ENCODE measurements around the gene LRRC26.

LRRC26 gene

GRCh38 chr9:137181680-137182079, 11.8 kb upstream of the LRRC26 start:
- no peak for DNase-seq

- DNase-seq = no peak
These were observed 10.6 kb upstream of the LRRC26 start for GRCh38 chr9:137180491-137180890.

- no peak for DNase-seq
These were observed 9.9 kb upstream of the LRRC26 start for GRCh38 chr9:137179761-137180160.

- no peak for DNase-seq
These were observed 9.2 kb upstream of the LRRC26 start for GRCh38 chr9:137178939-137179630.

- DNase-seq = no peak
These were observed 8.5 kb upstream of the LRRC26 start for GRCh38 chr9:137178201-137178938.

GRCh38 chr9:137176302-137177182, 6.7 kb upstream of the LRRC26 start:
- DNase-seq = peak; percentile 44

- no peak for DNase-seq
These were observed 5.6 kb upstream of the LRRC26 start for GRCh38 chr9:137175345-137175961.

GRCh38 chr9:137174722-137175293, 5.0 kb upstream of the LRRC26 start:
- DNase-seq = no peak

- DNase-seq = no peak
These were observed 4.2 kb upstream of the LRRC26 start for GRCh38 chr9:137173796-137174664.

GRCh38 chr9:137172901-137173795, 3.3 kb upstream of the LRRC26 start:
- DNase-seq = no peak

GRCh38 chr9:137171149-137171900, 1.5 kb upstream of the LRRC26 start:
- no peak for DNase-seq

GRCh38 chr9:137170486-137171148, 766 bp upstream of the LRRC26 start:
- no peak for DNase-seq

GRCh38 chr9:137168904-137169856, 671 bp downstream of the LRRC26 start:
- DNase-seq = peak; percentile 53

GRCh38 chr9:137168573-137168903, 1.3 kb downstream of the LRRC26 start:
- DNase-seq = no peak

GRCh38 chr9:137167747-137168572, 1.9 kb downstream of the LRRC26 start:
- no peak for DNase-seq

- DNase-seq = no peak
These were observed 2.5 kb downstream of the LRRC26 start for GRCh38 chr9:137167277-137167746.
